Measurements from ENCODE around the gene PARP4. TPM values are rescaled to one million over a fixed set of nuclear protein-coding genes. Genes with fewer than 3 reads are reported as not detected.

Gene PARP4
- total and polyA plus RNA-seq, 12 donors = 19.8 to 92.2 (median 62.6) TPM

GRCh38 chr13:24505756-24506155 is 6.8 kb downstream of the PARP4 start:
- TF ChIP-seq POLR2A (IDR thresholded peaks at IDR 0.05) = no peak
- TF ChIP-seq CTCF (IDR thresholded peaks at IDR 0.05) = no peak
- Histone ChIP-seq H3K4me1 (replicated peaks in 1 of 2) (peaks cover 9 to 43% of the 10 kb centered on the region in 2 donors), H3K27me3 (no peaks in the 10 kb centered on the region), H3K4me3 (no peak overlapping the region), H3K9me3 (replicated peaks in 1 of 3) (no peaks in the 10 kb centered on the region), H3K27ac (no peak overlapping the region), H3K36me3 (replicated peaks in 1 of 2) (no peaks in the 10 kb centered on the region)
- intact Hi-C loops (cut with DNase I) = no loop called here
- DNase-seq = no peak
- WGBS, 4 donors = 94 to 97% (median 96%) methylated on average over 11 to 20 of the region's 20 CpGs

GRCh38 chr13:24505256-24505655 is 7.3 kb downstream of the PARP4 start:
- Histone ChIP-seq H3K27ac (no peak overlapping the region), H3K27me3 (no peaks in the 10 kb centered on the region), H3K4me3 (no peak overlapping the region), H3K4me1 (replicated peaks in 1 of 2) (peaks cover 8 to 46% of the 10 kb centered on the region in 2 donors), H3K36me3 (replicated peaks in 1 of 2) (no peaks in the 10 kb centered on the region), H3K9me3 (replicated peaks in 1 of 3) (no peaks in the 10 kb centered on the region)
- TF ChIP-seq POLR2A (IDR thresholded peaks at IDR 0.05) (no peak), CTCF (IDR thresholded peaks at IDR 0.05) (no peak)
- intact Hi-C loops (cut with DNase I) = no loop called here
- 69 to 78% (median 74%) methylated on average over 7 to 8 of the region's 8 CpGs for WGBS, 4 donors
- DNase-seq = peak in 4 of 7 donors; percentile 21 to 48 (median 28)

- TF ChIP-seq CTCF (IDR thresholded peaks at IDR 0.05) = no peak
- no peak for TF ChIP-seq POLR2A (IDR thresholded peaks at IDR 0.05)
- H3K27me3 ChIP-seq = no peaks in the 10 kb centered on the region
- peaks cover 8 to 46% of the 10 kb centered on the region in 2 donors for H3K4me1 ChIP-seq (replicated peaks in 1 of 2)
- peak in 1 of 7 donors; percentile 23 for DNase-seq
- H3K36me3 ChIP-seq (replicated peaks in 1 of 2) = no peaks in the 10 kb centered on the region
- 44 to 59% (median 55%) methylated on average over 4 of the region's 4 CpGs for WGBS, 4 donors
- intact Hi-C loops (cut with DNase I) = no loop called here
- no peak overlapping the region for H3K4me3 ChIP-seq
- peak overlapping the region in 3 of 5 donors; percentile 33 to 63 (median 52) for H3K27ac ChIP-seq
- H3K9me3 ChIP-seq (replicated peaks in 1 of 3) = no peaks in the 10 kb centered on the region
These were observed 9.2 kb downstream of the PARP4 start for GRCh38 chr13:24503379-24503696.

GRCh38 chr13:24502533-24503378 is 9.8 kb downstream of the PARP4 start:
- Histone ChIP-seq H3K36me3 (replicated peaks in 1 of 2) (peaks cover 0 to 5% of the 10 kb centered on the region in 2 donors), H3K4me1 (replicated peaks in 1 of 2) (peaks cover 8 to 41% of the 10 kb centered on the region in 2 donors), H3K9me3 (replicated peaks in 1 of 3) (no peaks in the 10 kb centered on the region), H3K4me3 (no peak overlapping the region), H3K27ac (peak overlapping the region in 3 of 5 donors; percentile 33 to 63 (median 52)), H3K27me3 (no peaks in the 10 kb centered on the region)
- 46 to 59% (median 55%) methylated on average over 8 of the region's 8 CpGs for WGBS, 4 donors
- peak; percentile 69 to 85 (median 79) for DNase-seq
- intact Hi-C loops (cut with DNase I) = no loop called here
- TF ChIP-seq POLR2A (IDR thresholded peaks at IDR 0.05) = no peak
- TF ChIP-seq CTCF (IDR thresholded peaks at IDR 0.05) = no peak

All from adrenal gland (tissue), 12 donors.